ENCODE results near the gene LRMDA.

Gene LRMDA

GRCh38 chr10:75449382-75450074 is 18.1 kb downstream of the LRMDA start:
- DNase-seq: no peak

- no peak for DNase-seq
Measured at GRCh38 chr10:75450075-75450445, 18.6 kb downstream of the LRMDA start.

GRCh38 chr10:75450644-75451640 is 19.5 kb downstream of the LRMDA start:
- no peak for DNase-seq

- no peak for DNase-seq
Measured at GRCh38 chr10:75451831-75452230, 20.4 kb downstream of the LRMDA start.

- no peak for DNase-seq
Measured at GRCh38 chr10:75452997-75453396, 21.6 kb downstream of the LRMDA start.

- no peak for DNase-seq
Measured at GRCh38 chr10:75456122-75456521, 24.7 kb downstream of the LRMDA start.

GRCh38 chr10:75460059-75460458 is 28.6 kb downstream of the LRMDA start:
- no peak for DNase-seq

- no peak for DNase-seq
Measured at GRCh38 chr10:75461672-75462649, 30.5 kb downstream of the LRMDA start.

GRCh38 chr10:75462865-75463264 is 31.4 kb downstream of the LRMDA start:
- no peak for DNase-seq

GRCh38 chr10:75464478-75465449 is 33.3 kb downstream of the LRMDA start:
- no peak for DNase-seq

- no peak for DNase-seq
Measured at GRCh38 chr10:75465450-75465827, 34.0 kb downstream of the LRMDA start.

- DNase-seq: no peak
Measured at GRCh38 chr10:75466001-75466400, 34.6 kb downstream of the LRMDA start.

- no peak for DNase-seq
Measured at GRCh38 chr10:75466886-75467285, 35.5 kb downstream of the LRMDA start.

- no peak for DNase-seq
Measured at GRCh38 chr10:75468612-75469005, 37.2 kb downstream of the LRMDA start.

- no peak for DNase-seq
Measured at GRCh38 chr10:75469006-75469616, 37.7 kb downstream of the LRMDA start.

- DNase-seq: no peak
Measured at GRCh38 chr10:75470901-75471300, 39.5 kb downstream of the LRMDA start.

- no peak for DNase-seq
Measured at GRCh38 chr10:75472685-75473084, 41.3 kb downstream of the LRMDA start.

- no peak for DNase-seq
Measured at GRCh38 chr10:75474106-75474505, 42.7 kb downstream of the LRMDA start.

- DNase-seq: no peak
Measured at GRCh38 chr10:75475460-75476182, 44.2 kb downstream of the LRMDA start.

GRCh38 chr10:75476569-75476968 is 45.1 kb downstream of the LRMDA start:
- no peak for DNase-seq
